Dedifferentiated amniotic fluid mesenchymal stem cell (primary cell): ENCODE measurements around the gene MVB12B.

Experiments used
- DNase-seq: peaks from one replicate; pipeline ENCODE4 v3.0.0-alpha.2; 2016; ENCODE audit errors: extremely low spot score

MVB12B gene

DNA sequence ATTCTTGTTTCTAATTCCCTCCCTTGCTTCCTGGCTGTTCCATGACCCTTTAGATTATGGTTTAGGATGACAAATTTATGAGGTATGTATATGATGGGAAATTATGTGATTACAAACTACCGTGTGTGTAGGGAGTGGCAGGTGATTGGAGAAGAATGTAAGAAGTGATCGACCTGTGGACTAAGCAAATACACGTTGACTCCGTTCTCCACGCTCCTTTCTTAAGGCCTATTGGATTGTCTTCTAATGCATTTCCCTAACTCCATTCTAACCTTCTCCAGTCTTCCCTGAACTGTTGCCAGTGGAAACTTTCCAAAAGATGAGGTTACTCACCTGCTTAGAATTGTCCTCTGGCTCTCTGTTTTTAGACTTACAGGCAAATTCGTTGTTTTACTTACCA, 36.6 kb downstream of the MVB12B start:
- no peak for DNase-seq

DNA sequence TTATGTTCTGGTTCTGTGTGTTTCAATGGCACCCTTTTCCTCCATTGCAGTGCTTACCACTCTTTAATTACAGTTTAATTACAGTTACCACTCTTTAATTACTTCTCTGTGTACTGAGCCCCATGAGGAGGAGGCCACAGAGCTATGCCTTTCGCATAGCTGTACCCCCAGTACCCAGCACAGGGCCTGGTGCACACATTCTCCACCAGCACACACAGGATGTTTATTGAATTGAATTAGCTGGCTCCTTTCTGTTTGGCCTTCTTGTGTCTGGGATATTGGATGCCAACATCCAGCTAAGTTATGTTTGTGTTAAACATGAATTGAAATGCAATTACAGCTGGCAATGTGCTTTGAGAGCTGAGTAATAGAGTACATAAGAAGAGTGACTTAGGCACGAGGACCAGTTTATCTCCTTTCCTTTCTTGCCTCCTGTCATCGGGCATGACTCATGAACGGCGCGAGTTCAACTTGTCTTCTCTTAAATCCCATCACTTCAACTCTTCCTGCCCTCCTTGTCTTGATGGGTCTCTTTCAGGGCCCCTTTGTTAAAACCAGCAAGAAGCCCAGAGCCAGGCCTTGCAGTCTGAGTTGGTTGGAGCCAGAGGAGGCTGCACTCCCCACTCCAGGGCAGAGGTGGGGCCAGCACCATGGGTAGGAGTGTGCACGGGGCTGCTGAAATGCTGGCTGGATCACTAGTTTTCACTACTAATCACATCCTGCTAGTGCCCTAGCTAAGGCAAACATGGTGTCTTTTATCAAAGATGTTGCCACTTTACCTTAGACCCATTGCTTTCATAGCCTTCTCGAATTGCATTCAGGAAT, 37.4 kb downstream of the MVB12B start:
- peak; percentile 16 for DNase-seq

GRCh38 chr9:126365780-126366179, 39.2 kb downstream of the MVB12B start:
- no peak for DNase-seq

GRCh38 chr9:126366366-126367011, 39.9 kb downstream of the MVB12B start:
- DNase-seq, result no peak

DNA sequence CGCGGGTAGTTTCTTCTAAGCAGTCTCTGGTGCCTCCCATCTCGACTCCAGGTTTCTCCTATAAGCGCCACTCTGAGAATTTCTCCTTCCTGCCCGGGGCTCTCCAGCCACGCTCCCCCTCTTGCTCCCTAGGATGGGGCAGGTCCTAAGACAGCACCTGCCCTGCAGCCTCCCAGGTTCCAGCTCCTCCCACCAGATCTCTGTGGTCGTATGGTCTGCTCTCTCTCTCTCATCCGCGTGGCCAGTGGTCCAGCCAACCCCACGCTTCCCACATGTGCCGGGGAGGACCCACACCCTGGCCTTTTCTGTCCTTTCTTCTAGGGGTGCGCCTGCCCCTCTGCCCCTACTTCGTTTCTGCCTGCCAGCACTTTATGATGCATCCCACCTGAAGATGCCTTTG, 40.5 kb downstream of the MVB12B start:
- no peak for DNase-seq

GRCh38 chr9:126367616-126368015, 41.0 kb downstream of the MVB12B start:
- DNase-seq, result no peak

DNA sequence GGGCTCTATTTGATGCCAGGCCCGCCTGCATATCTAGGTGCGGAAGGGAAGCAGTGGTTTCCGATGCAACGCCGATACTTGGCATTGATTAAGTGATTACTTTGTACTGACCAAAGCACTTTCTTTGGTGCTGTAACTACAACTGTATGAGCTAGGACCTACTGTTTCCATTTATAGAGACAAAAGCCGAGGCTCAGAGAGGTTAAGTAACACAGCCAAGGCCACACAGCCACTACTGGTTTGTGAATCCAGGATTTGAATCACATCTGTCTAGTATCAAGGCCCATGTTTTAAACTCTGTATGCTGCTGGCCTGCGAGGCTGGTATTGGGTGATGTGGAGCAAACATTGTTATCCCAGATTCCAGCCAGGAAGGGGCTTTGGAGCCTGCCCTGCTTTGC, 41.4 kb downstream of the MVB12B start:
- DNase-seq, result no peak

DNA sequence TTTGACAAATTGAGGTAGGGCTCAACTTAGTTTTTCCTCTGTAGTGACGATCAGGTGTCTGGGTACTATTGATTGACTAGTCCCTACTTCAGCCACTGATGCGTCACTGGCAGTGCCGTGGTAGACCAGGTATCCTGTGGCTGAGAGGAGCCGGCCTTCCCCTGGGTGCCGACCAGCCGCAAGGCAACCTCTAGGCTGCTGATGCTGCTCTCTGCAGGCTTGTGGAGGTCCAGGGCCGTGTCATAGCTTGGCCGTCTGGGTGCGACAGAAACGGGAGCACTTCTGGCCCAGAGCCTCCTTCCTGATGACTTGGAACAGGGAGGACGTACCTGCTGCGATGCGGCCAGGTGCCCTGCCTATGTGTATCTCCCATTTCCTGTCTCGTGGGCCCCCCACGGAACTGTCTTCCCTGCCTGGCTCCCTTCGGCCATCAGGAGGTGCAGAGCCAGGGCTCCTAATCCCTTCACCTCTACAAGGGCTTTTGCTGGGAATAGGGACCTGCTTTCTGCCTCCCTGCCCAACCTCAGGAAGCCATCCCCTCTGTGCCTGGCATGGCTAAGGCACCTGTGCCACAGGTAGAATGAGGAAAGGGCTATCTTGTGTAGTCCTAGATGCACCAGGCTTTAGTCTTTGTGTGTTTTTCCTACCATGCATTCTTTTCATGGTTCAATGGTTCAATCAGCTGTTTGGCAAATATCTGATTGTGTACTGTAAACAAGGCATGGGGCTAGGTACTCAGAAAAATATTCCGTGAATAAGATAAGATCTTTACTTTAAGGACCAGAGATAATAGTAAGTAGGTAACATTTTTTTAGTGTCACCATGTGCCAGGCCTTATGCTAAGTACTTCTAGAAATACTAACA, 44.6 kb downstream of the MVB12B start:
- DNase-seq, result no peak

DNA sequence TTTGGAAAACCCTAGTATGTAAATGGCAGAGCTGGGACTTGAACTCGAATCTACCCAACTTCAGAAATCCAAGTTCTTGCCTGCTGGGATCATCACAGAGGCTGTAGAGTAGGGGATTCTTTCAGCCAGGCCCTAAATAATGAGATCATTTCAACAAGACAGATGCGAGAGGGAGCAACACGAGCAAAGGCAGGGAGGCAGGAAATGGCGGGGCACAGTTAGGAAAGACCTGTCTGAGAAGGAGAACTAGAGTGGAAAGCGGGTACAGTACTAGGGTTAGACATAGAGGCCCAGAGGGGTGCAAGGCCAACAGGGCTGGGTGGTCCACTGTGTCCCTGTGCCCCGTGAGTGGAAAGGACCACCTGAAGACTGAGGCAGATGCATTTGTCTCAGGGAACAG, 46.1 kb downstream of the MVB12B start:
- DNase-seq, result no peak

DNA sequence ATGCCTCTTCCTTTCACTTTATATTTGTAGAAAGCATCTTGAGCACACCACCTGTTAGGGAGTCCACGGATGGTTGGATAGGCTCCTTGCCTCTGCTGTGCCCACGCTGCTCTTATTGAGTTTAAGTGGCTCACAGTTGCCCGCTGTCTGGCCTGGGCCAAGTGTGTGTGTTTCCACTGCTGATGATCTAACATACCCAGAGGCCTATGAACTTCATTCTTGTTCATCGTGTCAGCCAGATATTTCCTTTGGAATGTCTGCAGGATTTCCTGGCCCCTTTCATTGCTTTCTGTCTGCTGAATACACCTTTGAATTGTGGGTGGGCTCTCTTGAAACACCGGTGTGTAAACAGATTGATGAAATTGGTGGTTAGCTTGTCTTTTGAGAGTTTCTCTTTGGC, 46.6 kb downstream of the MVB12B start:
- DNase-seq, result peak; percentile 18

- DNase-seq, result no peak
Observed at GRCh38 chr9:126374366-126374781, 47.7 kb downstream of the MVB12B start.

DNA sequence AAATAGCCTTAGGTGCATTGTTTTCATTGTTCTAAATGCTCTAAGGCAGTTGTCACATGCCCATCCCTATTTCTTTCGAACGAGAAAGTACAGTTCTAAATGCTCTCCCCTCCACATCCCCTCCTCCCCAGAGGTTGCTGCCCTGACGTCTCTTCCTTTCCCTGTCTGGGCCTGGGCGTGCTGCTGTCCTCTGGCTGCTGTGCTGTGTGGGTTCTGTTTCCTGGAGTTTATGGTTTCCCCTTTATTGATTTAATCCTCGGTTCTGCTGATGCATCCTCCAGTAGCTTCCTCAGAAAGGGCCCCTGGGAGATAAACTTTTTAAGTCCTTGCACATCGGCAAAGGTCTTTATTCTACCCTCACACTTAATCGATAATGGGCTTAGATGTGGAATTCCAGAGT, 48.8 kb downstream of the MVB12B start:
- DNase-seq, result no peak

DNA sequence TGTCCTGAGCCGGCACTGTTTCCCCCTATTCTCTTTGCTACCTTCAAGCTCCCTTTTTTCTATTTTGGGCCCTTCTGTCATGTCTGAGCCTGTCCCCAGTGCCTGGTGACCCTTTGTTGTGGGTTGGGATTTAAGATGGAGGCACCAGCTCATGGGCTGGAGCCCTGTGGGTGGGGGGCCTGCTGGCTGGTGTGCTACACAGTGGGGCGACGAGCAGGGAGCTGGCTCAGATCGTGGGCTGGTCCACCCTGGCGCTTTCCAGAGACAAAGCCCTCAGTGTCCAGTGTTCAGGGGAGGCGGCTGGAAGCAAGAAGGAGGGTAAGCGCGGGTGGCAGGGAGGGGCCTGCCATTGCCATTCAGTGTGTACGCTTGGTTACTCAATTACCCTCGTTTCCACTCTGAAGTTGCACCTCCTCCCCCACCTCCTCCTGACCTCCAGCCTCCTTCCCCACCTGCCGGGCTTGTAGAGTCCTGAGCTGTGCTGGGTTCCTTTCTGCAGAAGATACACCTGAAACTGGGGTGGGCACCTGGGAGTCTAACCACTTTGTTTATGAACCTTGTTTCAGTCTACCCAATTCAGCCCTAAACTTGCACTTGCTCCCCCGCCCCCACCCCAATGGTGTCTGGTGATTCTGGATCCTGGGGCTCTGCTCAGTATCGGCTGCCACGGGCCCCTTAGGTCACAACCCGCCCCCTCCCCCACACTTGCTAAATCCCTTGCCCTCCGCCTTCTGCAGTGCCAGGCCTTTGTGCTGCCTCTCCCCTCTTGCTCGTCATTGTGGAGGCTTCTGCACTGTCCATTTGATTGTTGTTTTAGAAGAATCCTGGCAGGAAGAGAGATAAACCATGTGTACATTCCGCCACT, 49.9 kb downstream of the MVB12B start:
- no peak for DNase-seq

GRCh38 chr9:126377176-126377509, 50.5 kb downstream of the MVB12B start:
- no peak for DNase-seq

DNA sequence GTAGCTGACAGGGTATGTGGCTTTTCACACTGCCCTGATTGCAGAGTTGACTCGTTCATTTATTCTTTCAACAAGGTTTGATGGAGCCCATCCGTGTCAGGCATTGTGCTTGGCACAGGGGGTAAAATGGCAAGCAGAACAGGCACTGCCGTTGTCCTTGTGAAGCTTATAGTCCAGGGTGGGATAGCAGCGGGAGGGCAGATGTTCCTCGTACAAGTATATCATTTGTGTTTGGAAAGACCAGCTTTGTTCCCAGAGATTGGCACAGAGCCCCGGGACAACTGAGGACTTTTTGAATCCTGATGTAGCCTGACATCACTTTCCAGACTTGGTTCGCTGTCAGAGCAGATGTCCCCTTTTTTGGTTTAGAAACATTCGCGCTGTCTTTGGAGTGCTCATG, 50.9 kb downstream of the MVB12B start:
- no peak for DNase-seq

DNA sequence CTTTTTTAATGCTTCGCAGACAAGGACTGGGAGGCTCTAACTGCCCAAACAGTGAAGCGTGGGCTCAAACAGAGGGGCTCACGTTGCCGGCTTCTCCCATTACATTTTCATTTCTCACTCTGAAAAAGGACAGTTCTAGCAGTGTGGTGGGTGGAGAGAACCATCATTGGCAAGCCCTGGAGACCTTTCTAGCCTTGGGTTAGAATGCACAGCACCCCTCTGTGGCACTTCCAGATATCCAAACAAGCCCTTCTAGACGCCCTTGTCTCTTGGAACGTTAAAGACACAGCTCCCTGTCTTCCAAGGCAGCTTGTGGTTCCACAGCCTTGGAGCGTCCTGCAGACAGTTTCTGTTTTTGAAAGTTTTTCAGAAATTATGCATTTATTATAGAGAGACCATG, 52.1 kb downstream of the MVB12B start:
- DNase-seq, result no peak

DNA sequence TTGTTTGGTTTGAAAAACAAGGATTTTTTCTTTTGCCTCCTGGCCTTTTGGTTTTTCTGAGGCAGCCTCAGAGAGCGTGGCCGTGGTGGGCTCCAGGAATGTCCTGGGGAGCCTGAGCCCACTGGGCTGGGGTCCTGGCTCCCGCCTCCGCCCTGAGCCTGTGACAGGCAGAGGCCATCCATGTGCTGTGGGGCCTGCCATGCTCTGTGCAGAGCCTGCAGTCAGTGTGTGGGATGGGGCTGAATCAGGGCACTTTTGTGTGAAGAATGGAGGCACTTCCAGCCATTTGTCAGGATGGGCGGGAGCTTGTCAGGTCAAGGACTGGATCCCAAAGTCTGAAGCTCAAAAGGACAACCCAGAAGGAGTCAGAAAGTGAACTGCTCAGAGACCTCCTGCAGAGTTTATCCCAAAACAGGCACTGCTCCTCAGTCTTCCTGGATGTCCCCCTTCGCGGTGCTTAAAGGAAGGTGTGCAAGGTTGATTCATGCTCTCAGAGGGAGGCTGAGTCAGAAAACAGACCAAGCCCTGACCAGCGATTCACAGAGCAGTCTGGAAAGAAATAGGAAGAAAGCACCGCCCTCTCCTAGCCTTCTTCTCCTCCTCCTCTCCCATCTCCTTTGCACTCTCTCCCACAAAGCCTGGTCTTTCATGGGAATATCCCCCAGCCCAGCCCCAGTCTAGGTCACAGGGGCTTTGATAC, 53.2 kb downstream of the MVB12B start:
- no peak for DNase-seq

DNA sequence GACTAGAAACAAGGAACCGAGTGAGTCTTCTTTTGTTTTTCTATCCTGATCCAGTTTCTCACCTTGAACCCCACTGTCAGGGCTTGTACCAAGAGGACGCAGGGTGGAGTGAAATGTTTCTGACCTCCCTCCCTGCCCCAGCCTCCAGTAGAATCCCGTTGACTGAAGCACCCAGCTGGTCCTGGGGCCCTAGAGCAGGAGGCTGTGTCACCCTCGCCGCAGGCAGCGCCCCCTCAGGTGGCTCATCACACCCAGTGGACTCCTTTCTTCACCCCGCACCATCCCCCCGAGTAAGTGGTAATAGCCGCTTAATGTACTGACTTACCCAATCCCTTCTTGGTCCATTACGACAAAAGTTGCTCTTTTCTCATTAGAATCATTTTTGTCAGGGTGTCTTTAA, 53.8 kb downstream of the MVB12B start:
- no peak for DNase-seq

DNA sequence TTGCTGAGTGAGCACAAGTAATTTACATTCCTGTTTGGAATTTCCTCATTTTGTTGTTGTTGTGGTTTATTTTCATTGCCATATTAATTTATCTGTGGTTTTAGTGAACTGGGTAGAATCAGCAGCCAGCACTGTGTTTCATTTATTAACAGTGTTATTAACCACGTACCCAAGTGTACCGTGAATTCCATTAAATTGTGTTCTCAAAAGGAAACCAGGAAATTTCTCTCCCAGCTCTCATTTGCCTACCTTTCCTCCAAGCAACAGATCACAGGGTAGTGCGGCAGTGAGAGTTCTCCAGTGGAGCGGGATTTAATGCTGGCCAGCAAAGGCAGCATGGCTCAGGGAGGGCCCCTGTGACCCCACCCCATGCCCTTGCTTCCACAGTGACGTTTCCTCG, 54.6 kb downstream of the MVB12B start:
- DNase-seq, result no peak

DNA sequence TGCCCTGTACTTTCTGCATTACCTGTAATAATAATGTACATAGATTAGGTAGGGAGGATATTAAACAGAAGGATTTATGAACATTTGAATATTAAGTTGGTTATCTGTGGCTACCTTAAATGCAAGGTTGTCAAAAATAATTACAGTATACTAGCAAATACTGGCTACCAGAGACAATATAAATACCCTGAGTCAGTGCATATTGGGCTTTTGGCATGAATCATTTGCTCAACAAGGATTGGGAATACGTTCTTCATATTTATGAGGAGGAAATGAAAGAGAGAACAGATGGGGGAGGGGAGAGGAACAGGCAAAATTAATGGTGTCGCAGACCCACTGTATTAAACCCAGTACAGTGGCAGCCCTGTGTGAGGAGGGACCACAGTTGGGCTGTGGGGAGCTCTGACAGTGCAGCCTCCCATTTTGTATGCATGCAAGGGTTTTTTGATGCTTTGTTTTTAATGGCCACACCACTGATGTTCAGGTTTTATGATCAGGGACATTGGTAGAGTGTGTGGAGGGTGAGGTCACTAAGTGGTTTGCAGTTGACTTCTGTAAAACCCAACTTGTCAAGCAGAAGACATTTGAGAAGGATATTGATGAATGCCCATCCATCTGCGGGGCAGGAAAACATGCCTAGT, 56.9 kb downstream of the MVB12B start:
- DNase-seq, result no peak

GRCh38 chr9:126384926-126385325, 58.3 kb downstream of the MVB12B start:
- no peak for DNase-seq
